NCI-H510A treated with DMSO at 0.1 percent for 48 hours (cell line): ENCODE data around the gene CACNA2D4.

Experiments used
- DNase-seq: peaks from one replicate; lab custom pipeline; 2025; lab: John Stamatoyannopoulos, UW

CACNA2D4 gene

GRCh38 chr12:1844661-1845409 lies 73.6 kb downstream of the CACNA2D4 start:
- no peak for DNase-seq

GRCh38 chr12:1844223-1844622 lies 74.2 kb downstream of the CACNA2D4 start:
- no peak for DNase-seq

DNA sequence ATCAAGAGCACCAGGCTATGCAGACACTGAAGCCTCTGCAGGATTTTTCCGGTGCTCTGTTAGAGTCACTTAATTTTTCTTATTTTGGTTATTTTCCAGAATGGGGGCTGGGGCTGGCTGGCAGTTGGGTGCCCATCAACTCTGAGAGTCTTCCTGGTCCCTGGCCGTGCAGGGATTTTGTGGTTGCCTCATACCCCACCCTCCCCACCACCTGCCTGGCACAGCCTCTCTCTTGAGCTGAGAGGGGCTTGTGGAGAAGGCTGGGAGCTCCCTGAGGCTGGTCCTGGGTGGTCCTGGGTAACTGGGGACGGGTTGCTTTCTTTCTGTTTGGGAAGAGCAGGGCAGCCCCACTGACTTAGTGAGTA lies 74.8 kb downstream of the CACNA2D4 start:
- no peak for DNase-seq

GRCh38 chr12:1842905-1843640 lies 75.4 kb downstream of the CACNA2D4 start:
- no peak for DNase-seq

DNA sequence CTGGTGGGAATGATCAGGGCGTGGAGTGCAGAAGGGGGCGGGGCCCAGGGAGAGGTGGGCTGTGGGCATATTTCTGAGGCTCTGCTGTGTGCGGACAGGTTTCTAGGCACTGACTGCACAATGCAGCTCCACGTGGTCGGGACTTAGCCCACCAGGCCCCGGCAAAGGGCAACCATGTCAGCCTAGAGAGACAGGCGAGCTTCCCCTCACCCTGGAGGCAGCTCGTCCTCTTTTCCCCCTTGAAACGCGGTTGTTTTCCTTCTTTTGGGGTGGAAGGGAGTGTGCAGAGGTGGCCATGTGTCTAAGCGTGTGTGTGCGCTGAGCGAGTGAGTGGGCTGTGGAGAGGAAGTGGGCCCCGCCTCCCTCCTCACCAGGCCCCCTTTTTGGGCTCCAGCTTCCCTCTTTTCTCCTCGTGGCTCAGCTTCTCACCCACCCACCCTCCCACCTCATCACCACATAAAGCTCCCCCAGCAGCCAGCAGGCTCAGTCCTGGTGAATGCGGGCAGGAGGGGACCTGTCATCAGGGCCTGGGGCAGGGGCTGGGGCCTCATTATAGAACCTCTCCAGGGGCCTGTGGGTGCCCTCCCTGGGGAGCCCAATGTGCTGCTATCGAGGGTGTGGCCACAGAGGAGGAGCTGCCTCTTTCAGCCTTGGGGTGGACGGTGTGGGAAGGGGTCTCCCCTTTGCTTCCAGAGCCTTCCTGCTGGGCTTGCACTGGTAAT lies 76.1 kb downstream of the CACNA2D4 start:
- no peak for DNase-seq

- no peak for DNase-seq
Observed at GRCh38 chr12:1841586-1842182, 76.8 kb downstream of the CACNA2D4 start.

DNA sequence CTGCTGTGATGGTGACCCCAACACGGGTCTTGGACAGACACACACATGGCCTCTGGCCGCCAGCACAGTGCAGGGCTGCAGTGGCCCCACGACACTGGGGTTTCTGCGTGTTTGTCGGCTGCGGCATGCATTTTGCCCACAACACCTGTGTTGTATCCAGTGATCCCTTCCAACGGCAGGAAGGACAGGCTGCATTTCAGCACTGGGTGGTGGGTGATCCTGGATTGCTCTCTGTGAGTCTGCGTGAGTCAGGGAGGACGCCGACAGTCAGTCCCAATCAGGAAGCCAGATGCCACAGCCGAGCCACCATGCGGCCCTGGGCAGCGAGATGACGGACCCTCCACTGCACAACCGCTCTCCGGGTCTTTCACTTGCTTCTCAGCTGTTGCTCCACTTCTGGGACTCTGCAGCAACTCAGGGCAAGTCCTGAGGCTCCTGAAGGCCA lies 77.4 kb downstream of the CACNA2D4 start:
- no peak for DNase-seq

DNA sequence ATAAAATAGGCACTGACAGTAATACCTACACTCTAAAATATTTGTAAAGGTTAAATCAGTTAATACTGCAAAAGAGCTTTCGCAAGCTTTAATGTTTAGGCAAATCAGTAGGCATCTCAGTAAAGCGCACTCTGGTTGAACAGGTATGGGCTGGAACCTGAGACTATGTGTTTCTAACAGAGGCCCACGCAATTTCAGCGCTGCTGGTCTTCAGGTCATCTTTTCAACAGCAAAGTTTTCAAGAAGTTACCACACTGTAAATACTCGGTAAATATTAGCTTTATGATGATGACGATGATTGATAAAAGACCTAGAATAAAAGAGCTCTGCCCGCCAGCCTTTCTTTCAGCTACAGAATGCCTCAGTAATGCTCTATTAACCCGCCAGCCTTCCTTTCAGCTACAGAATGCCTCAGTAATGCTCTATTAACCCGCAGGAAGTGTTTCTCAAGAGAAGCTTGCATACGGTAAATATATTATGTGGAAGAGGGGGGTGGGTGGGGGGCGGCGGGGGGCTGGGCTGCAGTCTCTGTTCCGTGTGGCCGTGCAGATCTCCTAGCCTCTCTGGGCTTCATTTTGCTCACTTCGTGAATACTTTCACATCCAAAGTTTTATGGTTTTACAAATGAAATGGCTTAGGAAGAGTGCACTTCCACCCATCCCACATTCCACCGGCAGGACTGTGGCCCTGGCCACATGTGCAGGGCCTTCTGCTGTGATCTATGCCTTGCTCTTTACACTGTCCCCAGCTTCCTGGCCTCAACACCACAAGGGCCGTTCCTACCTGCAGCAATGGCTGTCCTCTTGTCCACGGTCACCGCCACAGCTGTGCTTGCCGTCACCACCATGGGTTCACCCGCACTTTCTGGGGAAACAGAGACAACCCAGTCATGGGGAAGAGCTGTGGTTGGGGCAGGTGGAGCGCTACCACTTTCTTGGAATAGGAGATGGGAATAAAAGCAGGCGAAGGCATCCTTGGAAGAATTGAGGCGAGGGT lies 78.2 kb downstream of the CACNA2D4 start:
- peak; percentile 13 for DNase-seq

GRCh38 chr12:1839464-1839863 lies 79.0 kb downstream of the CACNA2D4 start:
- DNase-seq, result no peak

DNA sequence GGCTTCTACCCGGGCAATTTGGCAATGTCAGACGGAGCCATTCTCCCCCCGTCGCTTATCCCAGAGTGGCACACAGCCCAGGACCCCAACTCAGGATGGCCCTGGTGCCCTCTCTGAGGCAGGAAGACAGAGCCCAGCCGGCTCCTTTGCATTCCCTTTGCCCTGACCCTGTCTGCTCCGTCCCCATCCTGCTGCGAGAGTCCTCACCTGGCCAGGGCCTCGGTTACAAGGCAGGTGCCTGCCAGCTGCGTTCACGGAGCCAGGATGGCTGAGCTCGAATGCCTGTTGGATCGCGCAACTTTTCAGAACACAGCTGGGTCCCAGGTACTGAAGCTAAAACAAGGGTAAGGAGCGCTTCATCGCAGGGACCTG lies 79.5 kb downstream of the CACNA2D4 start:
- no peak for DNase-seq

GRCh38 chr12:1838205-1838993 lies 80.1 kb downstream of the CACNA2D4 start:
- DNase-seq, result no peak

GRCh38 chr12:1837541-1838204 lies 80.8 kb downstream of the CACNA2D4 start:
- no peak for DNase-seq

DNA sequence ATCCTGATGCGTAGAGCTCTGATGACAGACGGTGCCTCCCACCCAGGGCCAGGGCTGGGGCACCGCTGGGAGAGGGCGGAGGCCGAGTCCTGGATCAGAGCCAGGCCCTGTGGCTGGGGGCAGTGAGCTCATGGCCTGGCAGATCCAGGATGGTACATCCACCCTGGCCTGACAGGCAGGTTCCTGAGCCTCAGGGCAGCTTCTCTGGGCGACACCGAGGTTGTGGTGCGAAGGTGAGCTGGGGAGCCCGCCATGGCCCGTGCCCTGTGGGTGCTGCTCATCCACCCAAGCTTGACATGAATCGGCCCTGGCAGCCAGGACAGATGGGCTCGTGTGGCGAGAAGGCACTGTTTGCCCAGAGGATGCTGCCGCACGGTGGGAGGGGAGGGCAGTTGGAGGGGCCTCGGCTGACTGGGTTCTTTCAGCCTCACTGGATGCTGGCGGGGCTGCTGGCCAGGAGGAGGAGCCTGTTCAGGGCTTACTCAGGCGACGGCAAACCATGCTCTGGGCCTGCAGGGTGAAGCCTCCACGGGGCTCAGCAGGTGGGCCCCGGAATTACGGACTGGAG lies 81.5 kb downstream of the CACNA2D4 start:
- peak; percentile 52 for DNase-seq

GRCh38 chr12:1836241-1836803 lies 82.1 kb downstream of the CACNA2D4 start:
- no peak for DNase-seq

DNA sequence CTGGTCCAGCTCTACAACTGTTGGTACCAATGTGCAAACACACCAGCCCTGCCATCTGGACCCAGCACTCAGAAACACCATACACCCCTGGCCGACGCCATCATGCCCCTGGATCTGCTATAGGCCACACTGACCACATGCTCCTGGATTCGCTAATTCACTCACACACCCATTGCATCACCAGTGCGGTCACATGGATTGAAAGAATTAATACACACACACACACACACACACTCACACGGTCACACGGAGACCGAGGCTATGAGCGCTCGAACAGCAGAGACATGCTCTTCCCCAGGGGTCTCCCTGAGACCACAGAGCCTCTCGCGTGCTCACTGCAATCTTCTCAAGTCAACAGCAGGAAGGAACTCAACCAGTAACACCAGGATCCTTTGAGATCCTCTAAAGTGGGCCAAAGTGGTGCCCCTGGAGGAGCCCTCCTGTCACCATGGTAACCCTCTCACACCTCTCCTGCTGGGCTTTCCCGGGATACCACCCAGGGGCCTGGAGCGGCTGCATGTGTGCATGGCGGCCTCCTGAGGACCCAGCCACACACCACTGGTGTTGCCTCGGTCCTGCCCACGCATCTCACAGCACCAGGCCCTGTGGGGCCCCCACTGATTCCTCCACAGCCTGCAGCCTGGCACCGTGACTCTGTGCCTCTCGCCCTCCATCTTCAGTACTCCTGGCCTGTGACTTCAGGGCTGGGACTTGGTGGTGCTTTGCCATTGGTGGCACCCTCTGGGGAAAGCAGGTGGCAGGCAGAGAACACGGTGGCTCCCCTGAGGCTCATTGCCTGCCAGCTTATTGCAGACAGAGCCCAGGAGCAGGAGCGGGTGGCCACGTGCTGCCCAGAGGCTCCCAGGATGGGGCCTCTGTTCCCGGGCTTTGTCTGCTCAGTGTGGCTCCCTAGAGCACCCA lies 83.0 kb downstream of the CACNA2D4 start:
- DNase-seq, result no peak

GRCh38 chr12:1834186-1834925 lies 84.1 kb downstream of the CACNA2D4 start:
- no peak for DNase-seq

DNA sequence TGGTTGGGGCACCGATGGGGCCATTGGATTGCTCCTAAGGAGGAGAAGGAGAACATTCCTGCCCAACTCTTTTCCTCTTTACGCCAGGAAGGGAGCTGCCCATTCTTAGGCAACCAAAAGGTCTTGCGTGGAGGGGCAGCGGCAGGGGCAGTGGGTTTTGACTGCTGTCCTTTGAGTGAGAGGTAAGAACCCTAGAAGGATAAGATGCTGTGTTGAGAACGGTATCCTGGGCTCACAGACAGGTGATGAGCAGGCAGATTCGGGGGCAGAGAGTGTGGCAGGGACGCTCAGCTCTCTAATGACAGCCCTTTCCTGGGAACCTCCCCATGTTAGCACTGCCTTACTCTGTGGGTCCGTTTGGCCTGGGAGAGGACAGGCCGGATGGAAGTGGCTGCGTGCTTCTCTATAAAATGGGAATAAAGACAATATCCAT lies 84.8 kb downstream of the CACNA2D4 start:
- DNase-seq, result no peak
